Hippocampal formation (tissue), 2 donors: ENCODE measurements around the gene PPP1R17.
A peak's percentile ranks its signal among the peaks of the same experiment; 100 is the strongest.

Experiments used
- DNase-seq, 2 donors: peaks; one replicate each; lab custom pipeline; 2025; lab: John Stamatoyannopoulos, UW

PPP1R17 gene

DNA sequence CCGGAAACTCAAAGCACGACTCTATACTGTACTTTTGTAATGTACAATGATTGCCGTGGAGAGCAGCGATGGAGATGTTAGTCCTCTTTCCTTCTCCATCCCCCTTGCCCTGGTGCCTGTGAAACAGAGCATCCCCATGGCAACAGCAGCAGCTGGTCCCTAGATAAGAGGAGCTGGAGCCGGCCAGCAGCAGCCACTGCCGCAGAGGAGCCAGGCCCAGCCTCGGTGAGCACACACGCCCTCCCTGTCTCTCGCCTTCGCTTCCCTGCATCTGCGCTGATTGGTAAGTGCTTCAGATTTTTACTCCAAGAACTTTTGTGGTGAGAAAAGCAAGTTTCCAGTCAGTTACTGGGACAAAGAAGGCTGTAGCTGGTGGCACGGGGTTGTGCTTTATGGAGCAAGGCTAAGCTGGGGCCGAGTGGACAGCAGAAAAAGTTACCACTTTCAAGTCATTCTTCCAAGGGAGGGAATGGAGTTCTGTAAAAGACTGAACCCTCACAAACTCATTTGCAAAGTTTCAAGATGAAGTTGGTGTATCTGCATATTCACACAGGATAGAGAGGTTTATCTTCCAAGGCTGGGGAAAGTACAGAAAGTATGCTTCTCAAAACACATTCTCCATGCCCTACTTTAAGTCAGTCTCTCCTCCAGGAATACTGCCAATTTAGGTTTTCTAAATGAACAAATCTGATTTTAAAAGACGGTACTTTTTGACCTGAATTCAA, at the start of gene PPP1R17:
PPP1R17 (plus strand) TSS at position 192 of the 725 bp plus-strand sequence. CDS start 5,227 bp downstream, outside the sequence.
- DNase-seq: no peak

DNA sequence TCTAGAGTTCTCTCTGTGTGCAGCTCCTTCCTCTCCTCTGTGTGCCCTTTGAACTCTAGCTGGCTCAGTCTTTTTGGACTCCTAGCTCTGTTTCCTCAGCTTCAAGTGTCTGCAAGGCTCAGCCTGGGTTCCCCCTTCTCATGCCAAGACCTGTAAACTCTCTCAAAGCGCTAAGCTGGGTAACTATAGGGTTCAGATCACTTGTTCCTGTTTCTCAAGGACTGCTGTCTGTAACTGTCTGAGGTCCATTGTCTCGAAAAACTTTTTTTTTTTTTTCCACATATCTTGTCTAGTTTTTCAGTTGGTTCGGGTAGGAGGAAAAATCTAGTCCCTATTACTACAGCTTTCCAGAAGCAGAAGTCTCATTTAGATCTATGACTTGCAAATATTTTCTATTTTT, 46.6 kb upstream of the PPP1R17 start:
- no peak for DNase-seq

DNA sequence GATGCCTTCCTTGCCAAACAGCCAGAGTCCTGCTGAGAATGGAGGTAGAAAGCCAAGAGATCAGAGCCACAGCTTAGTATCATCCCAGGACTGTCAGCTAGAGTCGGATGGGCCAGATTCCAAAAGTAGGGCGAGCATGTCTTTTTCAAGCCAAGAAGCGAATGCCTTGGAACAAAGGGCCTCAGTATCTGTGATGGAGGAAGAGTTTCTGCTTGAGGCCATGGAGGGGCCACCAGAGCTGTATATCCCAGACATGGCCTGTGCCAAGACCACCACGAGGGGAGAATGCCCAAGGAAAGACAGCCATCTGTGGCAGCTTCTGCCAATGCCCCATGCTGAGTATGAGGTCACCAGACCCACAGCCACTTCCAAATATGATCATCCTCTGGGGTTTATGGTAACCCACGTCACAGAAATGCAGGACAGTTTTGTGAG, 44.3 kb upstream of the PPP1R17 start:
- peak in 1 of 2 donors; percentile 9 for DNase-seq

DNA sequence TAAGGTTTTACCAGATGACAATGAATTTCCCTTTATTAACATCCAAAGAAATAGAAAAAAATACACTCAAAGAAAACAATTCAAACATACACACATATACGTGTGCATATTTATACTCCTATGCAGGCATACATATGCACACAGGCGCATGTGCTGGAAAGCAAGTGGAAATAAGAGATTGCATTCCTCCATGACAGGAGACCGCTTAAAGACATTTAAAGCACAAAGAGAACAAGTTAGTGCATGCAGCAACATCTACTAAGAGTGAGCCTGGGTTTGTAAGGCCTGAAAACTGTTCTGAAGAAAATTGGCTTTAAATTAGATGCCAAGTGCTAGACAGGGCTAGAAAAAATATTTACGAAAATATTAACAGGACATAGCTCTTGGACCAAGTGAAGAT, 40.1 kb upstream of the PPP1R17 start:
- no peak for DNase-seq

DNA sequence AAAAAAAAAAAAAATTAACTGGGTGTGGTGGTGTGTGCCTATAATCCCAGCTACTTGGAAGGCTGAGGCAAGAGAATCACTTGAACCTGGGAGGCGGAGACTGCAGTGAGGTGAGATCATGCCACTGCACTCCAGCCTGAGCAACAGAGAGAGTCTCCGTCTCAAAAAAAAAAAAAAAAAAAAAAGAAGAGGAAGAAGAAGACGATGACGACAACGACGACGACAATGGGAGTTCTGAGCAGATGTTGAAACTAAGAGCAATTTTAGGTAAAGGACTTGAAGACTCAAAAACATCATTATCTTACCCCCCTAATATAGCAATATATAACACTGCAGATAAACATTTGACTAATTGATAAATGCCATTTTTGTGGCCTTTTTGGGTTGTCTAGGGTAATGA, 39.5 kb upstream of the PPP1R17 start:
- DNase-seq: no peak

DNA sequence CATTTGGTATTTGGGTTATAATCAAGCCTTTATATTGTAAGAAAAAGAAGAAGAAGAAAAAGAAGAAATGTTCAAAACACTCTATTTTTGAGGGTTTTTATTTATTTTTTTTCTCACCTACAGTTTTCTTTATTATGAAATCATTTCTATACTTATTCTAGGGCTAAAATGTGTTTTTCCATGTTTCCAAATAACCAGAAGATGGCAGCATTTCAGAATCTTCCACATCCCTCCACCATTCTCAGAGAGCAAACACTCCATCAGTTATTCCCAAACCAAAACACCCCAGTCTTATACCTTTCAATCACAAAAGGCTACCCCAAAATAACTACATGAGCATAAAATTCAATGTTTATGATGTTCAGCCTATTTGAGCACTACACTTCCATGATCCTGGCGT, 38.7 kb upstream of the PPP1R17 start:
- DNase-seq: no peak

DNA sequence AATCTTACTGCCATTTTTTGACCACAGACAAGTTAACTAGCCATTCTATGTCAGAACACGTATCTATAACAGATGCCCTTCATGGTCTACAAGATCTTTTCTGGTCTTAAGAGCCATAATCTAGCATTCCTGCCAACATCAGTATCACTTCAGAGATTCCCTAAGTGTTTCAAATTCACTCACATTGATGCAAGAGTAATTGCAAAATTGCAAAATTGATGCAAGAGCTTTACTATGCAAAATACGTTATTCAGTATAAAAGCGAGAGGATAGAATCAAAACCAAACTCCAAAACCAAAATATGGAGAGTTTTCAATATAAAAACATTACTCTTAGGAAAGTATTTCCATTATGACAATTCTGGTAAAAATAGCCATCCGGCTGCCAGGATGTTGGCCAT, 38.1 kb upstream of the PPP1R17 start:
- no peak for DNase-seq

DNA sequence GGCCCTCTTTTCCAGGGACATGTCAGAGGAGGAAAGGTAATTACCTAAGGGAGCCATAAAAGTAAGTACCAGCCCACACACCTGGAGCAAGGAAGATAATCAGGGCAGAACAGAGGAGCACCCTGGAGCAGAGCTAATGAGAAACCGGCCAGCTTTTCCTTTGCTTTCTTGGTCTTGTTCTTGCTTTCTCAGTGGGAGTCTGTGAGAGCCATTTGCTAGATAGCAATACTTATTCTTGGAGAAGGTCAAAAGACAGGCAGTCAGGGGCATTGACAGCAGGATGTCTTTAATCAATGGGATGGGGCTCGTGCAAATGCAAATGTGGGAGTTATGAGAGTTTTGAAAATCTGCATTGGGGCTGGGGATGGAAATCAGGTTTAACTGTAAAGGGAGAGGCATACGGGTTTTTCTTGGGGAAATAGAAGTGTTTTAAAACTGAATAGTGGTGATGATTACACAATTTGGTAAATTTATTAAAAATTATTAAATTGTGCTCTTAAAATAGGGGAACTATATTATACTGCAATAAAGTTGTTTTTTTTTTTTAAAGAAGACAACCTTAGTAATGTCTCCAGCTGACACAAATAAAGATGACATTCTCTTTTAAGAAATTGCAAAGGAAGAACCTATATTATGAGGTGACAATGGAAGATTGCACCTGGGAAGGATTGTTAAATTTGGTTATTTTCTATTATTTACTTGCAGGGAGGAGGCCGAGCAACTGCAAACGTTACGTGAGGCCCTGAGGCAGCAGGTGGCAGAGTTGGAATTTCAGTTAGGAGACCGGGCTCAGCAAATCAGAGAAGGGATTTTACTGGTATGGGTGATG, 35.6 kb upstream of the PPP1R17 start:
- no peak for DNase-seq

DNA sequence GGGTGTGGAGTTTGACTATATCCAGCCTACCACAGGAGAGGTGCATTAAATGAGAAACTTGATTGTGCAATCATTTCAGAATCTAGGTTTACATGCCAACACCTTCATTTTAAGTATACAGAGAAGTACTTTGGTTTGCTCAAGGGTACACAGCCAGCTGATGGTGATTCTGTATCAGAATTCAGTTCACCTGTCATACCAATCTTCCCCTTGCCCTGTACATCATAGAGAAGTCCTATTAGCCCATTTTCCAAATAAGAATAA, 35.0 kb upstream of the PPP1R17 start:
- no peak for DNase-seq

DNA sequence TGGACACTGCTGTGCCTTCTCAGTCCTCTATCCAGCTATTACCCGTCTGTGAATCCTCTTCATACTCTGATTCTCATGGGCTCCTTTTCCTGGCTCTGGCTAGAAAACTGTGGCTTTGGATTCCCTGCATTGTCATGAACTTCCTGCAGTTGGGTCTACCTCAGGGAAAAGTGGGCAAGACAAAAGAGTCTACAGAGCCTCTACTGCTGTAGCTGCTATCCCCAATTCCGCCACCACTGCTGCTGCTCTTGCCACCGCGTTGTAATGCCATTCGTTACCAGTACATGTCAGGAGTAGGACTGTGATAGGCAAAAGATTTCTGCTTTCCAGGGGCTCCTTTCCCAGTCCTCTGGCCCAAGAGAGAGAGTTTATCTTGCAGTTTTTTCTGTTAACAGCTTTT, 23.9 kb upstream of the PPP1R17 start:
- no peak for DNase-seq

DNA sequence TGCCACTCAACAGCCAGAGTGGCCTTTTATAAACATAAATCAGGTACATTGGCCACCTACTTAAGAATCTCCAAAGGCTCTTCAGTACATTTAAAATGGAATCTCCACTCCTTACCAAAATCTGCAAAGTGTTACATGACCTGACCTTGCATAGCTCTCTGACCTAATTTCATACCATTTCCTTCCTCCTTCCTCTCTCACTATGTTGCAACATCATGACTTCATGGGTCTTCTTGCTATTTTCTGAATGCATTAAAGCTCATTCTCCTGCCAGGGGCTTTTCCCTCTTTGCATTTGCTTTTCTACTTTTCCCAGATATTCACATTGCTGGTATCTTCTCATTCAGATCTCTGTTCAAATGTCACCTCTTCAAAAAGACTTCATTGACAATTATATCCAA, 22.1 kb upstream of the PPP1R17 start:
- no peak for DNase-seq

DNA sequence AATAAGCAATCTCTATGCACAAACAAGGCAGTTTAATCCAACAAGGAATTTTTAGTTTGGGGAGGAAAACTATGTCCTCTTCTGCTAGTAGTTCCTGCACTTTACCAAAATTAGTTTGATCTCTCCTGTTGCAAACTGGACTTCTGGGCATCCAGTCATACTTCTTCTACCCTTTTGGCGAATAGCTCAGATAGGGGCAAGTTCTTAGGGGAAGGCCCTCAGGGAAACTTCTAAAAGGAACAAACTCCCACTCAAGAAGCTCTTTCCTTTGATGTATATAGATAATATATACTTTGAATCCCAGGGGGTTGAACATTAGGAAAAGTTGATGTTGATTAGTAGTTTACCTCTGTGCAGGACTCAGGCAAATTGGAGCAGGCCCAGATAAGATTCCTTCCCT, 21.5 kb upstream of the PPP1R17 start:
- no peak for DNase-seq

DNA sequence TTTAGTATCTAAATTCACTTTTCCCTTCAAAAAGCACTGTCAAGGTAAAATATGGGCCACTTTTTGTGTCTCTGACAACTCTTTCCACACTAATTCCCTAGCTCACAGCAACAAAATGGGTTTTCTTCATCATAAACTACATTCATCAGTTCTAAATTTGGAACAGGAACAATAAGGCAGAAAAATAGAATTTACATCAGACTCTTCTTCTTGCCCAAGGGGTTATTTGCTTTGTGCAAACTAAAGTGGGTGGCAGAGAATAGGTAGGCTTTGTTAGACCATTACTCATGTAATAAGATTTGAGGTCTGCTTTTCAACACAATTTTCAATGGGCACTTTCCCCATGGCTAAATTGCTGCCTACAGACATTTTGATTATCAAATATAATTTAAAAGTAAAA, 17.6 kb upstream of the PPP1R17 start:
- no peak for DNase-seq

DNA sequence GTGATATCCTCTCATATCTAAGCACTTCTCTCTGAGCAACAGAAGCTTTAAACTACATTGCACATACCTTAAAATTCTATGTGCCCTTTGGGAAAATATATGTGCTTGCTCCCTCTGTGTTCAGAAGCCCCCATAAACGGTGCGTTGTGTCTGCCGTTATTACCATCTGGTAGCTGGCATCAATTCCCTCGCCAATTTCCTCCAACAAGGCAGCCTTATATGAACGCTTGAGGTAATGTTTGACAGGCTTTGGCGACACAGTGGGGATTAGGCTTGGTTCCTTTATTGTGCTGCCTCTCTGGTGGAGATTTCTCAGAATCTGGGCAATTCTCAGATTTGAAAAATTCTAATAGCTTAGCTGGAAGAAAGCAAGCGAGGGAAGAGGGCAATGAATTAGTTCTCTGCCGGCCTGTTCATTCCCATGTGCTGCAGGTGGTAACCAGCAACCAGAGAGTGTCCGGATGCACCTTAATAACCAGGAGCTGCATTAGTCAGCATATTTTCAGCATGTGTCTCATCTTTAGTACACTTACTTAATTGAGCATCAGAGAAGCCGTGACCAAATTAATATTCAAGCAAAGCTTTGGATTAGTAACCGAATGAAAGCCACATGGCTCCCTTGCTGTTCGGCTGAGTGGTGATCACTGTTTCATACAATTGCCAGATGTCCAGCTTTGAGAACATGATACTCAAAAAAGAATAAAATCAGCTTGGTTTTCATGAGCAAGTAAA, 7.3 kb upstream of the PPP1R17 start:
- no peak for DNase-seq

DNA sequence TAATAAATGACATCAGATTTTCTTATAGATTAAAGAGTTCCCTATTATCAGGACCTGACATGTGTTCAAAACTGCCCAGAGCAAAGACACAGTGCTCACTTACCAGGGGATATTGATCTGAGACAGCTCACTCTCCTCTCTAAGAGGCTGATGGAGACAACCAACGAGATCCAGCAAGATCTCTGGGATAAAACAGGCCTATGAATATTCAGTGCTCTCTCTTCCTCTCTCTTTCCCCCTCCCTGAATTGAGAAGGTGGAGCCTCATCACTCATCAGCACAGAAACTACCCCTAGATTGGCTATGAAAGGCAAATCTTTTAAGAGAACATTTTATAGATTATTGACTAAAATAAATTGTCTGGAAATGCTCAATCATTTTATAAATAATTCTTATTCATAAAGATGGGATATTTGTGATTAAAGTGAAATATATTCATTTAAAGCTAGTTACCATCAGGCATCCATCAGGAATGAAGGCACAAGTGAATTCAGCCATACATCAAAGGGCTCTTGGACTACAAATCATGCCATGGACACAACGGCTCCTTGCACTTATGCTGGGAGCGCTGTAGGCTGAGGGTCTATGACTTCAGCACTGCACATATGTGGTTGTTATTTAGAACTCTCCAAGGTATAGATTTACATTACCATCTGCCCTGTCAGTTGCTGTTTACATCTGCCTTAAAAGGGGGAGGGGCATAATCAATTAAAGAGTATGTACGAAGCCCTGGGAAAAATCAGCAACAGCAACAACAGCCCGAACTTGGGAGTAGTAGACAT, 3.4 kb upstream of the PPP1R17 start:
- DNase-seq: no peak

DNA sequence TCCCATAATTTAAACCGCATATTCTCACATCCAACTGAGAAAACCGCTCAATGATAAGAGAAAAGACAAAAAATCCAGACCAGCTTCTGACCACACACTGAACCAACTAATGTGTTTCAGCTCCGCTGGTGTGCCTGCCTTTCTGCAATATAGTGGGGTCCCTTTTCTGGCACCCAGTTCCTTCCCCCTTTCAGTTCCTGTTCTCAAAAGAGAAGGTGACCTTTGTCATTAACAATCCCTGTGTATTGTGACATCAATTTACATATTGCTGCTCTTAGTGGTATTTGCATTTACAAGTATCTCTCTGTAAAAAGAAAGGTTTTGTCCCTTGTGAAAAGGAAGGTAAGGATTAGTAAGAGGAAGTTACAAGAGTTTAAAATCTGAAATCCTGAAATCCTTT, 1.4 kb downstream of the PPP1R17 start:
- DNase-seq: no peak

DNA sequence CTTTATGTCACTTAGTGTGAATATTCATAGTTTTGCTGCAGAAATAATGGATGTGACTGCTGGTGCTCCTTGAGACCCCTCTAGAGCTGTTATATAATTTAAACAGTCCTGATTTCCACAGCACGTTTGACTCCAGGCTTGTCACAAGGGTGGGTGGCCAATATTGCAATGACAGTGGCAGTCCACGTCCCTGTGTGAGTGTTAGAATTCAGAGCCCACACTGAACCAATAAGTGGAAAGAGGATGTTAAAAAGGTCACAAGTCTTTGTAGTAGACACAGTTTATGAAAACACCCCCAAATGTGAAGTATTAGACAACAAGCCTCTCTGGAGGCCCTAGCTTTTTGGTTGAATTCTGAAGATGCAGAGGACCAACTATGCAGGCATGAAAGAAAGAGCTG, 2.0 kb downstream of the PPP1R17 start:
- DNase-seq: no peak

DNA sequence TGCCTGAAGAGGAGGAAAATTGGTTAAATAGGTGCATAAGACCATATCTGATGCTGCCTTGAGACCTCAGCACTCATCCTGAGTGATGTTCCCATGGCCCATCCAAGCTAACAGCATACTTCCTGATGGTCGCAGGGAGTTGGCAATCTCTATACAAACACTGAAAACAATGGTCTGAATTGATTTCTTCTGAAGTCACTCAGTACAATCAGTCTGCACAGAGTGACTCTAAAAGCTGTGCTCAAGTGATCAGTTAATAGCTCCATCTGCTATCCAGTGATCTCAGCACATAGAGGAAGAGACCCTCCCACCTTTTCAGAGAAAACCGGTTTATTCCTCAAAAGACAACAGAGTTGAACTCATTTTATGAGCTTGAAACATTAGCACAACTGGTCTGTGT, 3.9 kb downstream of the PPP1R17 start:
- DNase-seq: no peak

DNA sequence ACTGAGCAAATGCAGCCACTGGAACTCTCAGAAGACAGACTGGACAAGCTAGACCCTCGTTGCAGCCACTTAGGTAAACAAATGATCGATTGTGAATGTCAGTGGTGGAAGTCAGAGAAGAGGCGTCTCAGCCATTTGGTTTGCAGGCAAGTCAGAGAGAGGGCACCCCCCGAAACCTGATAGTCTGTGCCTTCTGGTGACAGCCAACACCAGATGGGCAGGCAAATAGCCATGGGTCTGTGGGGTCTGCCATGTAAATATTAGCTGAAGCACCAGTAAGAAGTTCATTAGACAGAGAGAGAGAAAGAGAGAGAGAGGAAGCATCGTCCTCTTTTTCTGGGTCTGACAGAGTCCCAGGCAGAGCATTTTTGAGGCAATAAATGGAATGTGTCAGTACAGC, 5.4 kb downstream of the PPP1R17 start:
- DNase-seq: no peak

DNA sequence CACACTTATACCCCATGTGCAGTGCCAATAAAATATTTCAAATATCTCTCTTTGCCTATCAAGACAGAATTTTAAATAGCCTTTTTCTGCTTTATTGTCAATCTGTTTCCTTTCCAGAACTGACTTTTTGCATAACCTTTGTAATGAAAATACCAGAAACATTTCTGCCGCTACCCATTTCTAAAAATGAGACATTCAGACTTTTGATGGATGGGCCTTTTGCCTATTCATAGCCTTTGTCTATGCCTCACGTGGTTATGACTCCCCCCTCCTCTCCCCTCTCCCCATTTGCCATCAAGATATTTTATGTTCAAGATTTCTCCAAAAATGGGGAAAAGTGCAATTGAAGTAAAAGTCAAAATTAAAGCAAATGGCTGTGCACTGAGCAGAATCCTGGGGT, 5.9 kb downstream of the PPP1R17 start:
- DNase-seq: no peak

DNA sequence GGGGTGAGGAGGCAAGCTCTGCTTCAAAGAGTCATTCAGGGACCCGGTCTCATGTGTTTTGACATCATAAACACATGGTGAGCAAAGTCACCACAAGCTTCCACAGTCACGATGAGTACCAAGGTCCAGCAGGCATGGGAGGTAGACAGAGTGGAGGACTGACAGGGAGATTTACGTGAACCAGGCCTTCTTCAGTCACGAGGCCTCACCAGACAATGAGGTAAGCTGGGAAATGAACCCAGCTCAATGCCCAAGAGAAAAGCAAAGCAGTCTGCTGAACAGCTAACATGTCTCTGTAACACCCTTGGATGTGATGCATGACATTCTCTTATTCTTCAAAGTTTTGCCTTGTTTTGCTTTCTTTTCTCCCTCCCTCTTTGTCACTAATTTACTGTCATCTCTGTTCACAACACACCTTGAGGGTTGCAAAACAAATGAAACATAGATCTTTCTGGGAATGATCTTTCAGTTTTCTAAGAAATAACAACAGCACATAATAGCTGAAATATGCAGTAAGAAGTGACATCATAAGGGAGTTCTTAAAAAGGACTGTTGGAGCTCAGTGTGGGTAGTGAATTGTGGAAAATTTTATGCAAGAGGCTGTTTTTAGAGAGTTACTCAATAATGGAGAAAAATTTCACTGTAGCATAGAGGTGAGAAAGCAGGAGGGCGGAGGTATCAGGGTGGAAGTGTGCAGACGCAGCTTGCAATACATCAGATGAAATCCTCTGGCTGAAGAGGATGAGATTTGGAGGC, 9.0 kb downstream of the PPP1R17 start:
- no peak for DNase-seq

DNA sequence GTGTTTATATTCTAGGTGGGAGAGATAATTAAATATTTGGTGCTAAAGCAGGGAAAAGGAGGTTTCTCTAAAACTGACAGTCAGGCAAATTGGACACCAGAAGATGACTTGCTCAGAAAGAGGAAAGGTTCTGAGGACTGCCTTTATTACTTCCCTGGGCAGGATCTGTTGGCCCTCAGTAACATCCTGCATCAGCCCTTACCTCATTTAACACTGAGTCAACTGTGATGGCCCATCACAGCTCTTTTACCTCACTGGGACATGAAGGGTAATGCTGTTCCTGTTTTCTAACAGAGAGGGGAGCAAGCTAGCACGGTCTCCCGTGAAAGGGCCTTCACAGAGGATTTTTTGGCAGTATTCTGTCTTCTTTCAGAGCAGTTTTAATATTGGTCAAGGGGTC, 12.0 kb downstream of the PPP1R17 start:
- DNase-seq: no peak
